Kidney (tissue), 14 donors: ENCODE results near the gene CIART. TPM values are rescaled to one million over a fixed set of nuclear protein-coding genes. Genes with fewer than 3 reads are reported as not detected.
"Not testable (repeated sequence)": the region's sequence is repeated elsewhere in the genome, so short reads cannot be mapped to it uniquely, and the experiment has no call there.

Source experiments
- DNase-seq, 5 donors: peaks; one replicate each; pipeline ENCODE4 v3.0.0-alpha.2; 2013 to 2020
- FAIRE-seq: peaks from 2 replicates; lab custom pipeline; 2012; peaks lifted over from hg19 to GRCh38; lab: Jason Lieb, UNC
- H3K27ac ChIP-seq, 2 donors: one replicate each; pipeline ENCODE4 v1.7.0; 2013; ENCODE audit warnings: low read depth in 2 of 2, low read length in 2 of 2, inconsistent platforms in 1 of 2
- H3K27me3 ChIP-seq: one replicate; pipeline ENCODE4 v1.7.1; 2013; ENCODE audit warnings: low read length, inconsistent platforms; ENCODE audit not compliant: control insufficient read depth, insufficient read depth
- H3K36me3 ChIP-seq, 3 donors: one replicate each; pipeline versions ENCODE4 v1.7.0 to v1.7.1; 2013; ENCODE audit warnings: low read length in 3 of 3, control low read depth in 1 of 3, inconsistent platforms in 1 of 3; ENCODE audit not compliant: insufficient read depth in 3 of 3, control insufficient read depth in 2 of 3
- H3K4me1 ChIP-seq, 3 donors: one replicate each; pipeline versions ENCODE4 v1.7.0 to v1.7.1; 2013; ENCODE audit warnings: low read length in 3 of 3, inconsistent platforms in 1 of 3, low read depth in 1 of 3; ENCODE audit not compliant: control insufficient read depth in 2 of 3, insufficient read depth in 2 of 3
- H3K4me3 ChIP-seq, 3 donors: one replicate each; pipeline versions ENCODE4 v1.7.0 to v1.8.1; 2013; ENCODE audit warnings: low read length in 3 of 3, control low read depth in 1 of 3, inconsistent platforms in 1 of 3
- H3K9ac ChIP-seq, 3 donors: one replicate each; pipeline versions ENCODE4 v1.7.0 to v1.7.1; 2013; ENCODE audit warnings: low read length in 3 of 3, control low read depth in 1 of 3, inconsistent platforms in 1 of 3
- H3K9me3 ChIP-seq, 3 donors: one replicate each; pipeline versions ENCODE4 v1.7.0 to v1.7.1; 2013; ENCODE audit warnings: low read length in 3 of 3, control low read depth in 1 of 3, inconsistent platforms in 1 of 3; ENCODE audit not compliant: control insufficient read depth in 2 of 3, insufficient read depth in 1 of 3
- CTCF ChIP-seq: IDR thresholded peaks from 3 replicates; pipeline ENCODE4 v1.5.1; 2012; ENCODE audit warnings: mild to moderate bottlenecking, moderate library complexity, borderline replicate concordance; ENCODE audit not compliant: insufficient read depth; ENCODE audit errors: extremely low read depth
- intact Hi-C: fragments of 100-400 bp; cut with DNase I; formaldehyde crosslinking; loops from one replicate; pipeline ENCODE4 v1.11.1; 2022
- polyA plus RNA-seq: library from polyadenylated mRNA; stranded (reverse); fragments of 350-450 nt; fragmentation: Illumina TruSeq; extraction: RNeasy Lipid Tissue Mini Kit (QIAGEN cat#74804); gene quantifications from one replicate; pipeline ENCODE4 v1.2.3, GENCODE V29; 2014; ENCODE audit warnings: low read depth, low replicate concordance; ENCODE audit not compliant: insufficient read depth
- total RNA-seq: library from RNA; stranded (reverse); fragmentation: NEBNext Ultra II Directional; extraction: Animal tissue kit (Norgen Biotek cat#: 25700); gene quantifications from one replicate; pipeline ENCODE4 v1.2.1, GENCODE V29; 2021
- donor health status: control.
- donor health status: control.
- donor health status: control.
- donor health status: control.
- donor health status: control.
- donor health status: DM: yes; HTN: yes; CAD: no.
- donor health status: Normal renal cell carcinoma (clear cell type).

Gene CIART
- total and polyA plus RNA-seq, 2 donors from 2014 or later: 8.8 to 9.1 TPM

- intact Hi-C loops: no loop called here
- Histone ChIP-seq H3K4me1 (no peaks in the 10 kb centered on the region), H3K9ac (no peak overlapping the region), H3K9me3 (no peaks in the 10 kb centered on the region), H3K4me3 (no peak overlapping the region), H3K27ac (no peak overlapping the region), H3K27me3 (no peaks in the 10 kb centered on the region), H3K36me3 (peaks cover 0 to 2% (median 0%) of the 10 kb centered on the region in 3 donors)
- DNase-seq (no peak), FAIRE-seq (no peak)
- TF ChIP-seq CTCF: no peak
Measured at GRCh38 chr1:150311762-150312161, 29.4 kb downstream of the CIART start.

GRCh38 chr1:150314691-150315090 lies 32.3 kb downstream of the CIART start:
- H3K4me1 ChIP-seq, intact Hi-C loops, H3K27ac ChIP-seq, H3K4me3 ChIP-seq, H3K36me3 ChIP-seq, FAIRE-seq, H3K9ac ChIP-seq, H3K9me3 ChIP-seq, H3K27me3 ChIP-seq: not testable (repeated sequence)
- DNase-seq: peak in 1 of 5 donors; percentile 8

- no peaks in the 10 kb centered on the region for H3K9me3 ChIP-seq
- no peak for TF ChIP-seq CTCF
- DNase-seq (peak in 2 of 5 donors; percentile 6 to 9), FAIRE-seq (no peak)
- peaks cover 0 to 2% (median 0%) of the 10 kb centered on the region in 3 donors for H3K4me1 ChIP-seq
- peak overlapping the region; percentile 26 to 69 for H3K27ac ChIP-seq
- intact Hi-C loops: no loop called here
- no peaks in the 10 kb centered on the region for H3K27me3 ChIP-seq
- H3K4me3 ChIP-seq: peak overlapping the region; percentile 30 to 88 (median 60)
- H3K36me3 ChIP-seq: peaks cover 4 to 10% (median 5%) of the 10 kb centered on the region in 3 donors
- peak overlapping the region in 1 of 3 donors; percentile 5 for H3K9ac ChIP-seq
Measured at GRCh38 chr1:150320667-150320978, 38.3 kb downstream of the CIART start.

GRCh38 chr1:150321826-150322166 lies 39.4 kb downstream of the CIART start:
- peak overlapping the region; percentile 88 to 95 (median 90) for H3K4me3 ChIP-seq
- TF ChIP-seq CTCF: no peak
- H3K27me3 ChIP-seq: no peaks in the 10 kb centered on the region
- no peak for FAIRE-seq
- DNase-seq: peak in 1 of 5 donors; percentile 3
- H3K9me3 ChIP-seq: no peaks in the 10 kb centered on the region
- H3K27ac ChIP-seq: peak overlapping the region in 1 of 2 donors; percentile 86
- peak overlapping the region; percentile 84 to 94 (median 89) for H3K9ac ChIP-seq
- peaks cover 7 to 21% (median 14%) of the 10 kb centered on the region in 3 donors for H3K36me3 ChIP-seq
- intact Hi-C loops: no loop called here
- H3K4me1 ChIP-seq: peaks cover 0 to 2% (median 0%) of the 10 kb centered on the region in 3 donors
